ENCODE measurements around the gene GALNS.

DNA sequence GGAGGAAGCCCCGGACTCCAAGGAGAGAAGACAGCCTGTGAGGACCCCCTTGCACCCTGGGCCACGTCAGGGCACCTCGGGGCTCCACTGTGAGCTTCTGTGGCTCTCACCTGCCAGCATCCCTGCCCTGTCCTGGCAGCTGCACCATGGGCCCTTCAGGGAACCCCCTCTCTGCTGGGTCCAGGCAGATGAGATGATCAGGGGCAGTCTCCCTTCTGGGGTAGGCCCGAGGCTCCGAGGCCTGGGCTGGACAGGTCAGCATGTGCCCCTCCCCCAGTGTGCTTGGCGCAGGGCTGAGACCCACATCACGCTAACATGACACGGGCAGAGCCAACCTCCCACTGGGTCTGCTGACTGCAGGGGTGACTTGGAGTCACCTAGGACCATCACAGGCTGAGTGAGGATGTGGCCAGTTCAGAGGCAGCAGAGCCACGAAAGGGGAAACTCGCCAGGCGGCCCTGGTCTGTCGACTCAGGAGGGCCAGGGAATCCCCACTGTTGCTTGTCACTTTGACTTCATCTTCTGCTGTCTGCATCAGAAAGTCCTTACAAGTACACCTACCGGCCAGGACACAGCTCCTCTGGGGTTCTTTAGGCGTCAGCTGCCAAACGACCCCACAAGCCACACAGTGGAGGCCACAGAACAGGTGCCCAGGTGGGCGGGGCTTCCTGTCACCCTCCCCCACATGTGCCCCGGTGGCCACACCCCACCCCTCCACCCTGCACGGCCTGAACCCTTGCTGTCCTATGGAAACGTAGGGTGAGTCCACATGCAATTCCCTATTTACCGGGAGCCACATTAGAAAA is 2.2 kb downstream of the GALNS start:
- no peak for TF ChIP-seq EZH2 (IDR thresholded peaks at IDR 0.05; ENCODE audit: borderline replicate concordance, insufficient read depth, low read depth, low read length, poor library complexity, severe bottlenecking)
- TF ChIP-seq, protein P1, sequence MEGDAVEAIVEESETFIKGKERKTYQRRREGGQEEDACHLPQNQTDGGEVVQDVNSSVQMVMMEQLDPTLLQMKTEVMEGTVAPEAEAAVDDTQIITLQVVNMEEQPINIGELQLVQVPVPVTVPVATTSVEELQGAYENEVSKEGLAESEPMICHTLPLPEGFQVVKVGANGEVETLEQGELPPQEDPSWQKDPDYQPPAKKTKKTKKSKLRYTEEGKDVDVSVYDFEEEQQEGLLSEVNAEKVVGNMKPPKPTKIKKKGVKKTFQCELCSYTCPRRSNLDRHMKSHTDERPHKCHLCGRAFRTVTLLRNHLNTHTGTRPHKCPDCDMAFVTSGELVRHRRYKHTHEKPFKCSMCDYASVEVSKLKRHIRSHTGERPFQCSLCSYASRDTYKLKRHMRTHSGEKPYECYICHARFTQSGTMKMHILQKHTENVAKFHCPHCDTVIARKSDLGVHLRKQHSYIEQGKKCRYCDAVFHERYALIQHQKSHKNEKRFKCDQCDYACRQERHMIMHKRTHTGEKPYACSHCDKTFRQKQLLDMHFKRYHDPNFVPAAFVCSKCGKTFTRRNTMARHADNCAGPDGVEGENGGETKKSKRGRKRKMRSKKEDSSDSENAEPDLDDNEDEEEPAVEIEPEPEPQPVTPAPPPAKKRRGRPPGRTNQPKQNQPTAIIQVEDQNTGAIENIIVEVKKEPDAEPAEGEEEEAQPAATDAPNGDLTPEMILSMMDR (IDR thresholded peaks at IDR 0.05) = no peak

Measured in B cell (primary cell).